Fibroblast of lung (primary cell): ENCODE measurements around the gene TMEM82.

Experiments used
- CTCF ChIP-seq, 2 donors: IDR thresholded peaks in 1 of 2; conservative IDR thresholded peaks in 1 of 2; 1 replicate in 1 of 2; 2 replicates in 1 of 2; pipeline ENCODE4 v1.5.1; 2011 to 2012; ENCODE audit warnings: low read length in 2 of 2, control low read depth in 1 of 2, inconsistent platforms in 1 of 2, low read depth in 1 of 2, mild to moderate bottlenecking in 1 of 2
- EZH2 ChIP-seq: IDR thresholded peaks from 2 replicates; pipeline ENCODE4 v1.5.1; 2012; ENCODE audit warnings: low read length, control low read depth, mild to moderate bottlenecking; ENCODE audit errors: missing control alignments

DNA sequence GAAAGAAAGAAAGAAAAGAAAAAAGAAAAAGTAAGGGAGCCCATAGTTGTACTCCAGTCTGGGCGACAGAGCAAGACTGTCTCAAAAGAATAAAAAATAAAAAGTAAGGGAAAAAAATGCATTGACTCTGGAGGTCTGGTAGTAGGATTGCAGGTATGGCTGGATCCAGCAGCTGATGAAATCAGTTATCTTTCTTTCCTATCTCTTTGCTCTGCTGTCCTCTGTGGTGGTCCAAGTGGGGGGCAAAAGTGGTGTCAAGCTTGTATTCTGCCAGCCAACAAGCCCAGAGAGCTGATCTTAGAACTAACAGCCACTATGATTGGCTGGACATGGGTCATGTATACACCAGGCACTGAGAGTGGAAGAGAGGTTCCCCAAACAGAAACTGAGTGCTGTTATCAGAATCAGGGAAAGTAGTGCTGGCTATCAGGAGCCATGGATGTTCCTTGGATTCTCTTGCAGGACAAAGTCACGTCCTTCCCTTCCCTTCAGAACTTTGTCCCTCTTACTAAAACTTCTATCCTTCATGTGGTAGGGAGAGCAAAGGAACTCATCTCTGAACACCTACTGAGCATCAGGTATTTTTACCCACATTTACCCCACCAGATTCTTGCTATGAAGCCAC lies 12.8 kb downstream of the TMEM82 start:
- TF ChIP-seq CTCF (conservative IDR thresholded peaks at IDR 0.05 in 1 of 2, IDR thresholded peaks at IDR 0.05 in 1 of 2; ENCODE audit: low read depth in 1 of 2, low read length in 2 of 2), result no peak
- TF ChIP-seq EZH2, result no peak
